Measurements from ENCODE around the gene SORCS1. TPM values are rescaled to one million over a fixed set of nuclear protein-coding genes. Genes with fewer than 3 reads are reported as not detected.

SORCS1 gene
- total and polyA plus RNA-seq, 2 of the 8 experiments (the other 6 are each of a cell fraction or from before 2014, with no cell fraction given) = 4.1 to 4.6 TPM

DNA sequence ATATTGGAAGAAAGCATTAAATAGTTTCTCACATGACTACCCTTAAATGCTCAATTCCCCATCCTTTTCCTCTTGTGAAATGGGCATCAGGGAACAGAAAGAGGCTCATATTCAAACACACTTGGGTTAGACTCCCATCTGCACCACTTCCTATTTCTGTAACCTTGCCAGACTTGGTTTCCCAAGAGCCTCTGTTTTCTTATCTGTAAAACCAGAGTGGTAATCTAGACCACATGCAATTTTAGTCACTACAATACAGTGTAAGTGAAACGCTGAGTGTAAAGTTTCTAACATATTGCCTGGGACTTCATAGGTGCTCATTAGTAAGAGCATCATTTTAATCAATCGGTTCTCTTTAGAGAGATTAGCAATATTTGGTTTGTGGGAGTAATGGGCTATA is 136.3 kb downstream of the SORCS1 start:
- H3K79me1 ChIP-seq (ENCODE audit: low read depth, low read length) = no peaks in the 10 kb centered on the region
- no peak overlapping the region for H2AK5ac ChIP-seq (ENCODE audit: low read depth, low read length)
- no peaks in the 10 kb centered on the region for H3K36me3 ChIP-seq (ENCODE audit: control insufficient read depth in 2 of 4, insufficient read depth in 4 of 4, low read length in 3 of 4)
- no peak for FAIRE-seq
- no peak overlapping the region for H3K56ac ChIP-seq (replicated peaks; ENCODE audit: insufficient read length, low read depth, low read length)
- no peak for DNase-seq (ENCODE audit: low read depth in 1 of 2, low spot score in 2 of 2)
- no peak overlapping the region for H3K4me2 ChIP-seq (ENCODE audit: insufficient read depth in 1 of 2, low read depth in 2 of 2, low read length in 2 of 2)
- no peak overlapping the region for H3K4me3 ChIP-seq (ENCODE audit: extremely low read depth in 1 of 4, insufficient read depth in 2 of 4, low read depth in 3 of 4, low read length in 4 of 4)
- CTCF ChIA-PET (ENCODE audit: partially characterized antibody) = no interaction called here
- H2BK12ac ChIP-seq (ENCODE audit: low read depth, low read length) = no peak overlapping the region
- H3K18ac ChIP-seq (ENCODE audit: extremely low read depth, low read length) = no peak overlapping the region
- H4K20me1 ChIP-seq (replicated peaks in 1 of 2; ENCODE audit: control insufficient read depth in 1 of 2, insufficient read depth in 2 of 2, low read length in 2 of 2) = no peaks in the 10 kb centered on the region
- H3K23me2 ChIP-seq (ENCODE audit: low read depth, low read length) = no peaks in the 10 kb centered on the region
- H3K23ac ChIP-seq (ENCODE audit: insufficient read length) = no peak overlapping the region
- no peak overlapping the region for H2BK5ac ChIP-seq (ENCODE audit: low read depth, low read length)
- H4K8ac ChIP-seq (ENCODE audit: extremely low read depth, insufficient read depth, low read length) = no peak overlapping the region
- H3K27ac ChIP-seq (ENCODE audit: low read depth, low read length) = no peak overlapping the region
- no peaks in the 10 kb centered on the region for H3K27me3 ChIP-seq (replicated peaks in 1 of 4; ENCODE audit: control insufficient read depth in 3 of 4, extremely low read depth in 1 of 4, insufficient read depth in 3 of 4, low read length in 3 of 4)
- no peak overlapping the region for H3K4ac ChIP-seq (replicated peaks; ENCODE audit: insufficient read length, low read depth, low read length)
- H2BK15ac ChIP-seq (ENCODE audit: low read length) = no peak overlapping the region
- POLR2A ChIA-PET (ENCODE audit: partially characterized antibody) = no interaction called here
- H3K9me3 ChIP-seq (ENCODE audit: insufficient read depth in 2 of 2, low read depth in 1 of 2, low read length in 1 of 2) = no peaks in the 10 kb centered on the region
- no peak overlapping the region for H4K5ac ChIP-seq (ENCODE audit: insufficient read length, low read depth, low read length)
- H2BK20ac ChIP-seq (ENCODE audit: low read length) = no peak overlapping the region
- peaks cover 0 to 11% (median 2%) of the 10 kb centered on the region in 4 experiments; a peak in 3 of 7 replicates for H3K4me1 ChIP-seq (replicated peaks in 1 of 4; ENCODE audit: control insufficient read depth in 3 of 4, insufficient read depth in 4 of 4, low read length in 3 of 4)
- no peak overlapping the region for H4K91ac ChIP-seq (replicated peaks; ENCODE audit: insufficient read length, low read length)
- H3K9ac ChIP-seq (replicated peaks in 1 of 4; ENCODE audit: extremely low read depth in 1 of 4, low read depth in 3 of 4, low read length in 3 of 4) = no peak overlapping the region
- H3K79me2 ChIP-seq (ENCODE audit: control insufficient read depth in 1 of 2, insufficient read depth in 2 of 2, low read length in 2 of 2) = no peaks in the 10 kb centered on the region
- H3K14ac ChIP-seq (ENCODE audit: insufficient read length) = no peak overlapping the region
- no peak overlapping the region for H2AFZ ChIP-seq (ENCODE audit: low read length)
- no peak overlapping the region for H2BK120ac ChIP-seq (replicated peaks; ENCODE audit: low read depth, low read length)
- WGBS, 2 experiments (ENCODE audit: extremely low coverage in 1 of 2, insufficient coverage in 1 of 2, insufficient read length in 1 of 2, insufficient replicate concordance in 2 of 2, low coverage in 1 of 2, low lambda C conversion rate in 2 of 2, missing lambda C conversion rate in 1 of 2) = 88% methylated on average over 2 of the region's 2 CpGs; no CpG with 5 or more reads in 1 of the 2 experiments
- TF ChIP-seq TBP (IDR thresholded peaks at IDR 0.05; ENCODE audit: low read depth, low read length) (no peak), NRF1 (IDR thresholded peaks at IDR 0.05; ENCODE audit: low read depth, low read length) (no peak), ZNF274 (IDR thresholded peaks at IDR 0.05; ENCODE audit: borderline replicate concordance, extremely low read depth, low read length) (no peak), SP1 (IDR thresholded peaks at IDR 0.05; ENCODE audit: low read depth, low read length) (no peak), EGR1 (IDR thresholded peaks at IDR 0.05; ENCODE audit: borderline replicate concordance, low read depth, low read length) (no peak), RNF2 (IDR thresholded peaks at IDR 0.05; ENCODE audit: borderline replicate concordance, low read depth, low read length, missing control alignments, poor library complexity, severe bottlenecking) (no peak), RAD21 (IDR thresholded peaks at IDR 0.05 in 1 of 2, conservative IDR thresholded peaks at IDR 0.05 in 1 of 2; ENCODE audit: low read depth in 2 of 2, low read length in 2 of 2) (no peak), EZH2 (IDR thresholded peaks at IDR 0.05; ENCODE audit: low read depth, low read length, severe bottlenecking) (no peak), NANOG (IDR thresholded peaks at IDR 0.05; ENCODE audit: insufficient read depth, low read depth, low read length, poor library complexity, severe bottlenecking) (no peak), JUND (IDR thresholded peaks at IDR 0.05; ENCODE audit: low read length) (no peak), RBBP5 (IDR thresholded peaks at IDR 0.05; ENCODE audit: borderline replicate concordance, low read depth, low read length) (no peak), SP2 (IDR thresholded peaks at IDR 0.05; ENCODE audit: low read length) (no peak)
- TF ChIP-seq, protein P1, sequence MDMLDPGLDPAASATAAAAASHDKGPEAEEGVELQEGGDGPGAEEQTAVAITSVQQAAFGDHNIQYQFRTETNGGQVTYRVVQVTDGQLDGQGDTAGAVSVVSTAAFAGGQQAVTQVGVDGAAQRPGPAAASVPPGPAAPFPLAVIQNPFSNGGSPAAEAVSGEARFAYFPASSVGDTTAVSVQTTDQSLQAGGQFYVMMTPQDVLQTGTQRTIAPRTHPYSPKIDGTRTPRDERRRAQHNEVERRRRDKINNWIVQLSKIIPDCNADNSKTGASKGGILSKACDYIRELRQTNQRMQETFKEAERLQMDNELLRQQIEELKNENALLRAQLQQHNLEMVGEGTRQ (IDR thresholded peaks at IDR 0.05; ENCODE audit: low read length) = no peak
